NCI-H748 (cell line): ENCODE results near the gene CCDC188.

Experiments used
- DNase-seq: peaks from one replicate; lab custom pipeline; 2025; ENCODE audit not compliant: unreplicated experiment; lab: John Stamatoyannopoulos, UW

The CCDC188 gene

GRCh38 chr22:20151276-20151588, 377 bp upstream of the CCDC188 start:
- no peak for DNase-seq

- DNase-seq = no peak
These were observed 1.3 kb downstream of the CCDC188 start for GRCh38 chr22:20149257-20150250.

- DNase-seq = no peak
These were observed 2.4 kb downstream of the CCDC188 start for GRCh38 chr22:20148414-20148813.

GRCh38 chr22:20147237-20147988, 3.4 kb downstream of the CCDC188 start:
- DNase-seq = no peak

GRCh38 chr22:20146777-20147176, 4.1 kb downstream of the CCDC188 start:
- DNase-seq = no peak

- no peak for DNase-seq
These were observed 5.0 kb downstream of the CCDC188 start for GRCh38 chr22:20145832-20146223.

- DNase-seq = no peak
These were observed 5.5 kb downstream of the CCDC188 start for GRCh38 chr22:20145206-20145831.

GRCh38 chr22:20143883-20144665, 6.8 kb downstream of the CCDC188 start:
- DNase-seq = no peak

- no peak for DNase-seq
These were observed 7.9 kb downstream of the CCDC188 start for GRCh38 chr22:20142711-20143621.

GRCh38 chr22:20141186-20142077, 9.4 kb downstream of the CCDC188 start:
- no peak for DNase-seq

- DNase-seq = no peak
These were observed 10.3 kb downstream of the CCDC188 start for GRCh38 chr22:20140521-20140964.

- DNase-seq = no peak
These were observed 10.8 kb downstream of the CCDC188 start for GRCh38 chr22:20140107-20140445.

- no peak for DNase-seq
These were observed 11.3 kb downstream of the CCDC188 start for GRCh38 chr22:20139391-20140106.

- DNase-seq = no peak
These were observed 12.0 kb downstream of the CCDC188 start for GRCh38 chr22:20138868-20139267.

- DNase-seq = no peak
These were observed 12.5 kb downstream of the CCDC188 start for GRCh38 chr22:20138417-20138738.

- DNase-seq = no peak
These were observed 13.0 kb downstream of the CCDC188 start for GRCh38 chr22:20137671-20138416.

- no peak for DNase-seq
These were observed 13.7 kb downstream of the CCDC188 start for GRCh38 chr22:20137113-20137512.

- DNase-seq = no peak
These were observed 14.3 kb downstream of the CCDC188 start for GRCh38 chr22:20136603-20136873.
